Keratinocyte (primary cell): ENCODE results near the gene TPST2. TPM values are rescaled to one million over a fixed set of nuclear protein-coding genes. Genes with fewer than 3 reads are reported as not detected.

Experiments
- DNase-seq: peaks from one replicate; pipeline ENCODE4 v3.0.0-alpha.2; 2011; ENCODE audit warnings: low read depth, missing footprints, low spot score
- FAIRE-seq: peaks from 2 replicates; lab custom pipeline; 2011; peaks lifted over from hg19 to GRCh38; lab: Jason Lieb, UNC
- H2AFZ ChIP-seq: 2 replicates; pipeline ENCODE4 v1.6.0; 2012; ENCODE audit warnings: low read length, control low read depth, inconsistent platforms; ENCODE audit not compliant: control insufficient read depth
- H3K27ac ChIP-seq: 2 replicates; pipeline ENCODE4 v1.5.1; 2011; ENCODE audit warnings: low read length; ENCODE audit not compliant: control insufficient read depth, insufficient read depth
- H3K27me3 ChIP-seq: 3 replicates; pipeline ENCODE4 v1.6.0; 2011; ENCODE audit warnings: low read length; ENCODE audit not compliant: control insufficient read depth, insufficient read depth; ENCODE audit errors: extremely low read depth
- H3K36me3 ChIP-seq, 2 experiments: 2 replicates in 1 of 2; 3 replicates in 1 of 2; pipeline ENCODE4 v1.5.1; 2011; ENCODE audit warnings: low read length in 2 of 2, mild to moderate bottlenecking in 1 of 2; ENCODE audit not compliant: control insufficient read depth in 2 of 2, insufficient read depth in 2 of 2; ENCODE audit errors: extremely low read depth in 1 of 2
- H3K4me1 ChIP-seq: 3 replicates; pipeline ENCODE4 v1.5.1; 2011; ENCODE audit warnings: low read length; ENCODE audit not compliant: control insufficient read depth, insufficient read depth; ENCODE audit errors: extremely low read depth
- H3K4me2 ChIP-seq: 3 replicates; pipeline ENCODE4 v1.6.0; 2011; ENCODE audit warnings: low read depth, low read length; ENCODE audit not compliant: control insufficient read depth, insufficient read depth; ENCODE audit errors: extremely low read depth
- H3K4me3 ChIP-seq, 3 experiments: fragments of 200-600 bp in 1 of 3; sonication (generic) in 1 of 3; 2 replicates in 2 of 3; 3 replicates in 1 of 3; pipeline ENCODE4 v1.5.1; 2011 to 2016; ENCODE audit warnings: low read length in 3 of 3, mild to moderate bottlenecking in 3 of 3, control low read depth in 2 of 3, inconsistent platforms in 1 of 3, low read depth in 1 of 3, mixed read lengths in 1 of 3, mixed run types in 1 of 3, moderate library complexity in 1 of 3; ENCODE audit not compliant: control insufficient read depth in 2 of 3, insufficient read depth in 2 of 3; ENCODE audit errors: extremely low read depth in 1 of 3
- H3K79me2 ChIP-seq: 2 replicates; pipeline ENCODE4 v1.6.0; 2012; ENCODE audit warnings: low read length; ENCODE audit not compliant: control insufficient read depth, insufficient read depth
- H3K9ac ChIP-seq: 3 replicates; pipeline ENCODE4 v1.6.0; 2011; ENCODE audit warnings: low read length; ENCODE audit not compliant: control insufficient read depth, insufficient read depth; ENCODE audit errors: extremely low read depth
- H3K9me1 ChIP-seq: 3 replicates; pipeline ENCODE4 v1.6.0; 2011; ENCODE audit warnings: low read length; ENCODE audit not compliant: control insufficient read depth, insufficient read depth; ENCODE audit errors: extremely low read depth
- H3K9me3 ChIP-seq: 2 replicates; pipeline ENCODE4 v1.5.1; 2012; ENCODE audit warnings: low read depth, low read length; ENCODE audit not compliant: control insufficient read depth
- H4K20me1 ChIP-seq: 3 replicates; pipeline ENCODE4 v1.6.0; 2011; ENCODE audit warnings: low read length; ENCODE audit not compliant: control insufficient read depth, insufficient read depth; ENCODE audit errors: extremely low read depth
- EZH2 ChIP-seq: IDR thresholded peaks from one replicate; pipeline ENCODE4 v1.6.1; 2012; ENCODE audit warnings: inconsistent platforms, mild to moderate bottlenecking, low read length, moderate library complexity
- dilution Hi-C: fragments of 300-500 bp; cut with MboI; formaldehyde crosslinking; loops from one replicate; pipeline ENCODE4 v1.7.0; 2020; ENCODE audit warnings: low sequenced_read_pairs; ENCODE audit not compliant: extremely low pct_ligation_motif_present
- polyA plus RNA-seq, 5 experiments: library from polyadenylated mRNA; depleted of rRNA in 3 of 5; stranded (reverse) in 3 of 5; stranded (forward) in 1 of 5; unstranded in 1 of 5; fragments of >200 nt; gene quantifications; 1 replicate in 1 of 5; 2 replicates in 3 of 5; 3 replicates in 1 of 5; pipeline versions ENCODE4 v1.2.1 to v1.2.3, GENCODE V29; 2011 to 2012; ENCODE audit warnings: missing spikeins in 2 of 5, low read depth in 1 of 5, low replicate concordance in 1 of 5
- TF ChIP-seq, protein P1 (sequence below), 3 experiments: IDR thresholded peaks in 1 of 3; conservative IDR thresholded peaks in 1 of 3; optimal IDR thresholded peaks in 1 of 3; 2 replicates in 2 of 3; 3 replicates in 1 of 3; pipeline versions ENCODE3 to v1.5.1; 2011; ENCODE audit warnings: low read length in 3 of 3, mild to moderate bottlenecking in 3 of 3, moderate library complexity in 2 of 3, control low read depth in 1 of 3, inconsistent platforms in 1 of 3; ENCODE audit not compliant: insufficient read depth in 2 of 3; ENCODE audit errors: extremely low read depth in 1 of 3

TPST2 gene
- polyA plus RNA-seq, 1 donor (not counting 4 experiments of a cell fraction or from before 2014, with no cell fraction given) = 22.4 TPM

DNA sequence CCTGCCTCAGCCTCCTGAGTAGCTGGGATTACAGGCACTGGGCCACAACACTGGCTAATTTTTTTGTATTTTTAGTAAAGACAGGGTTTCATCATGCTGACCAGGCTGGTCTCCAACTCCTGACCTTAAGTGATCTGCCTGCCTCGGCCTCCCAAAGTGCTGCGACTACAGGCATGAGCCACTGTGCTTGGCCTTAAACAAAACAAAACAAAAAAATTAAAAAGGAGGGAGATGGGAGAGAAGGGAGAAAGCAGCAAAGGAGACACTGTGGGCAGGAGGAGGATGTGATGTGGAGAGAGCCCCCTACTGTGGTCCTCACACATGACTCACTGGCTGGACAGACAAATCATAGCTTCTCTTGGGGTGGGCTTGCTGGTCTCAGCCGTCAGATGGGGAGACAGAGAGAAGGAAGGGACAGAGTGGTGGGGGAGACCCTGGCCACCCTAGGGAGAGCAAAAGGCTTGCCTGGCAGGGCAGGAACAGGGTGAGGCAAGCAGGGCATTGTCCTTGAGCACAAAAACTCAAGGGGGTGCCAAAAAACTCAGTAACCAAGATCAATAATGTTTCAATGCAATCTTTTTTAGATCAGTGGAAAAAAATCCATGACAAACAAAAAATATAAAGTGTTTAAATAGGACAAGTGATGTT is 31.6 kb downstream of the TPST2 start:
- FAIRE-seq (no peak), DNase-seq (no peak)
- Histone ChIP-seq H3K4me3 (no peak overlapping the region), H3K9me1 (no peaks in the 10 kb centered on the region), H2AFZ (no peak overlapping the region), H4K20me1 (peaks cover 2% of the 10 kb centered on the region), H3K79me2 (peaks cover 23% of the 10 kb centered on the region), H3K4me2 (no peak overlapping the region), H3K27ac (no peak overlapping the region), H3K36me3 (peaks cover 0 to 1% of the 10 kb centered on the region in 2 experiments), H3K9ac (no peak overlapping the region), H3K27me3 (no peaks in the 10 kb centered on the region), H3K9me3 (no peaks in the 10 kb centered on the region), H3K4me1 (peaks cover 10% of the 10 kb centered on the region)
- dilution Hi-C loops = no loop called here
- no peak for TF ChIP-seq EZH2
- TF ChIP-seq, protein P1, sequence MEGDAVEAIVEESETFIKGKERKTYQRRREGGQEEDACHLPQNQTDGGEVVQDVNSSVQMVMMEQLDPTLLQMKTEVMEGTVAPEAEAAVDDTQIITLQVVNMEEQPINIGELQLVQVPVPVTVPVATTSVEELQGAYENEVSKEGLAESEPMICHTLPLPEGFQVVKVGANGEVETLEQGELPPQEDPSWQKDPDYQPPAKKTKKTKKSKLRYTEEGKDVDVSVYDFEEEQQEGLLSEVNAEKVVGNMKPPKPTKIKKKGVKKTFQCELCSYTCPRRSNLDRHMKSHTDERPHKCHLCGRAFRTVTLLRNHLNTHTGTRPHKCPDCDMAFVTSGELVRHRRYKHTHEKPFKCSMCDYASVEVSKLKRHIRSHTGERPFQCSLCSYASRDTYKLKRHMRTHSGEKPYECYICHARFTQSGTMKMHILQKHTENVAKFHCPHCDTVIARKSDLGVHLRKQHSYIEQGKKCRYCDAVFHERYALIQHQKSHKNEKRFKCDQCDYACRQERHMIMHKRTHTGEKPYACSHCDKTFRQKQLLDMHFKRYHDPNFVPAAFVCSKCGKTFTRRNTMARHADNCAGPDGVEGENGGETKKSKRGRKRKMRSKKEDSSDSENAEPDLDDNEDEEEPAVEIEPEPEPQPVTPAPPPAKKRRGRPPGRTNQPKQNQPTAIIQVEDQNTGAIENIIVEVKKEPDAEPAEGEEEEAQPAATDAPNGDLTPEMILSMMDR (optimal IDR thresholded peaks at IDR 0.05 in 1 of 3, IDR thresholded peaks at IDR 0.05 in 1 of 3, conservative IDR thresholded peaks at IDR 0.05 in 1 of 3; ENCODE audit: extremely low read depth in 1 of 3, insufficient read depth in 2 of 3, low read length in 3 of 3) = no peak

DNA sequence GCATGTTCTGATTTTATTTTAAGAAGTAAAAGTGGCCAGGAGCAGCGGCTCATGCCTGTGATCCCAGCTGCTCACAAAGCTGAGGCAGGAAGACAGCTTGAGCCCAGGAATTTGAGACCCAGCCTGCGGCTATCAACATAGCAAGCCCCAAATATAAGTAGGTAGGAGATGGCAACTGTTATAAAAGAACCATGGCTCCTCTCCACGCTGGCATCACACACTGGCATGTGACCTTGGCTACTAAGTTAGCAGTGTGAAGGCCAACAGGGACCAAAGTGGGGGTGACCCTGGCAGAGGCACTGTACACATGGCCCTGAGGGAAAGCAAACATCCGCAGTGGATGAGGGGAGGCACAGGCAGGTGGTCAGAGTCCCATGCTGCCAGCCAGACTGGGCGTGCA is 33.0 kb downstream of the TPST2 start:
- Histone ChIP-seq H3K9me1 (no peaks in the 10 kb centered on the region), H3K9ac (no peak overlapping the region), H3K36me3 (peaks cover 0 to 1% of the 10 kb centered on the region in 2 experiments), H2AFZ (no peak overlapping the region), H3K27me3 (no peaks in the 10 kb centered on the region), H3K4me3 (no peak overlapping the region), H3K4me2 (no peak overlapping the region), H3K9me3 (no peaks in the 10 kb centered on the region), H4K20me1 (no peaks in the 10 kb centered on the region), H3K4me1 (peaks cover 22% of the 10 kb centered on the region), H3K79me2 (peaks cover 19% of the 10 kb centered on the region), H3K27ac (no peak overlapping the region)
- dilution Hi-C loops = no loop called here
- no peak for TF ChIP-seq EZH2
- TF ChIP-seq, protein P1 (optimal IDR thresholded peaks at IDR 0.05 in 1 of 3, IDR thresholded peaks at IDR 0.05 in 1 of 3, conservative IDR thresholded peaks at IDR 0.05 in 1 of 3; ENCODE audit: extremely low read depth in 1 of 3, insufficient read depth in 2 of 3, low read length in 3 of 3) = no peak
- DNase-seq (no peak), FAIRE-seq (no peak)
